ENCODE data around the gene LMO1. TPM values are rescaled to one million over a fixed set of nuclear protein-coding genes. Genes with fewer than 3 reads are reported as not detected.

LMO1 gene
- total and polyA plus RNA-seq, 9 of the 15 experiments (the other 6 are each of a cell fraction or from before 2014, with no cell fraction given): not detected

DNA sequence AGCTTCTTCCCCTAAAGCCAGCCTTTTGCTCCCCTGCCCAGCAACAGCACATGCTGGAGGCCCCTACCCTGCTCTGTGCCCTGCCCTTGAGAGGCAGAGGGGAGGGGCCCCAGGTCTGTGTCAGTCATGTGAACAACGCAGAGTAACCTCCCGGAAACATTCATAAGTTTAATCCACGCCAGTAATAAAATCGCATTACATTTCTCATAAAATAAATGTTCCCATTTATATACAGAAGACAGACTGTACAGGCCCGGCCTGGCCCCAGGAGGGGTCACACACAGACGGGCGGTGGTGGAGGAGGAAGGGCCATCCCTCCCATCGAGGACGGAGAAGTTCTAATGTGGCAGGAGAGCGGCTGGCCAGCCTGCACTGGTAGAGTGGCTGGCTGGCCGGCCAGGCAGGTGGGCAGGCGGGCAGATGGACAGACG lies 39.5 kb downstream of the LMO1 start:
- POLR2A ChIA-PET: interaction anchor here (1.1 kb wide), 2 partner anchors 17 to 28 kb away, joined by 3 to 5 read pairs; no protein-coding TSS in a partner anchor
- ATAC-seq: no peak
- Histone ChIP-seq H3K27ac (ENCODE audit: extremely low read depth, low read depth, low read length) (no peak overlapping the region), H3K4me1 (replicated peaks in 1 of 2; ENCODE audit: control insufficient read depth in 2 of 2, insufficient read depth in 2 of 2, low read length in 2 of 2) (no peaks in the 10 kb centered on the region; a peak in 2 of 5 replicates), H3K9me1 (ENCODE audit: control insufficient read depth, insufficient read depth, low read length) (no peaks in the 10 kb centered on the region), H3K27me3 (ENCODE audit: control insufficient read depth in 2 of 2, insufficient read depth in 2 of 2, low read length in 2 of 2) (peaks cover 8 to 56% of the 10 kb centered on the region in 2 experiments; a peak in 4 of 5 replicates), H3K79me2 (ENCODE audit: control insufficient read depth, insufficient read depth, low read length) (no peaks in the 10 kb centered on the region), H4K20me1 (replicated peaks; ENCODE audit: control insufficient read depth, insufficient read depth, low read length) (0 out of 2 replicates have a peak, but pooled peaks cover 12% of the 10 kb centered on the region), H3K4me3 (no peak overlapping the region), H3K9ac (ENCODE audit: insufficient read depth in 1 of 2, low read depth in 2 of 2, low read length in 2 of 2) (no peak overlapping the region; a peak in 1 of 4 replicates), H3K36me3 (ENCODE audit: control insufficient read depth, insufficient read depth, low read length) (no peaks in the 10 kb centered on the region), H2AFZ (ENCODE audit: low read depth, low read length) (no peak overlapping the region), H3K9me3 (replicated peaks; ENCODE audit: control insufficient read depth, insufficient read depth, low read depth, low read length) (no peaks in the 10 kb centered on the region), H3K4me2 (ENCODE audit: insufficient read depth, low read length) (no peak overlapping the region)
- WGBS (ENCODE audit: insufficient coverage, low coverage, missing lambda C conversion rate): under 1% methylated on average over 11 of the region's 13 CpGs
- in situ Hi-C loops (cut with MboI): loop anchor here (10.0 kb wide), 1 partner anchor 341 kb away; no protein-coding TSS in a partner anchor
- no peak for FAIRE-seq
- BruUV-seq (replicated peaks): no TSS peak
- intact Hi-C loops (cut with micrococcal nuclease): loop anchor here (5.0 kb wide), 1 partner anchor 723 kb away; no protein-coding TSS in a partner anchor
- CTCF ChIA-PET (ENCODE audit: low intra/inter-chr PET ratio): no interaction called here
- DNase-seq (ENCODE audit: extremely low read depth in 1 of 4, low spot score in 3 of 4): no peak
- TF ChIP-seq ZNF175 (CRISPR knock-in tag; IDR thresholded peaks at IDR 0.05; ENCODE audit: low read depth) (no peak), ZNF75A (CRISPR knock-in tag; IDR thresholded peaks at IDR 0.05) (no peak), ETS2 (tag; IDR thresholded peaks at IDR 0.05; ENCODE audit: borderline replicate concordance, poor library complexity, severe bottlenecking) (no peak), PML (IDR thresholded peaks at IDR 0.05; ENCODE audit: low read length) (no peak), SMAD4 (CRISPR knock-in tag; conservative IDR thresholded peaks at IDR 0.05) (no peak), ERF (CRISPR knock-in tag; IDR thresholded peaks at IDR 0.05) (no peak)
- TF ChIP-seq, protein P1, sequence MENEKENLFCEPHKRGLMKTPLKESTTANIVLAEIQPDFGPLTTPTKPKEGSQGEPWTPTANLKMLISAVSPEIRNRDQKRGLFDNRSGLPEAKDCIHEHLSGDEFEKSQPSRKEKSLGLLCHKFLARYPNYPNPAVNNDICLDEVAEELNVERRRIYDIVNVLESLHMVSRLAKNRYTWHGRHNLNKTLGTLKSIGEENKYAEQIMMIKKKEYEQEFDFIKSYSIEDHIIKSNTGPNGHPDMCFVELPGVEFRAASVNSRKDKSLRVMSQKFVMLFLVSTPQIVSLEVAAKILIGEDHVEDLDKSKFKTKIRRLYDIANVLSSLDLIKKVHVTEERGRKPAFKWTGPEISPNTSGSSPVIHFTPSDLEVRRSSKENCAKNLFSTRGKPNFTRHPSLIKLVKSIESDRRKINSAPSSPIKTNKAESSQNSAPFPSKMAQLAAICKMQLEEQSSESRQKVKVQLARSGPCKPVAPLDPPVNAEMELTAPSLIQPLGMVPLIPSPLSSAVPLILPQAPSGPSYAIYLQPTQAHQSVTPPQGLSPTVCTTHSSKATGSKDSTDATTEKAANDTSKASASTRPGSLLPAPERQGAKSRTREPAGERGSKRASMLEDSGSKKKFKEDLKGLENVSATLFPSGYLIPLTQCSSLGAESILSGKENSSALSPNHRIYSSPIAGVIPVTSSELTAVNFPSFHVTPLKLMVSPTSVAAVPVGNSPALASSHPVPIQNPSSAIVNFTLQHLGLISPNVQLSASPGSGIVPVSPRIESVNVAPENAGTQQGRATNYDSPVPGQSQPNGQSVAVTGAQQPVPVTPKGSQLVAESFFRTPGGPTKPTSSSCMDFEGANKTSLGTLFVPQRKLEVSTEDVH (IDR thresholded peaks at IDR 0.05; ENCODE audit: low read depth, partially characterized antibody): no peak
- TF ChIP-seq, protein P2, sequence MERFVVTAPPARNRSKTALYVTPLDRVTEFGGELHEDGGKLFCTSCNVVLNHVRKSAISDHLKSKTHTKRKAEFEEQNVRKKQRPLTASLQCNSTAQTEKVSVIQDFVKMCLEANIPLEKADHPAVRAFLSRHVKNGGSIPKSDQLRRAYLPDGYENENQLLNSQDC (CRISPR knock-in tag; IDR thresholded peaks at IDR 0.05): no peak
- TF ChIP-seq, protein P3, sequence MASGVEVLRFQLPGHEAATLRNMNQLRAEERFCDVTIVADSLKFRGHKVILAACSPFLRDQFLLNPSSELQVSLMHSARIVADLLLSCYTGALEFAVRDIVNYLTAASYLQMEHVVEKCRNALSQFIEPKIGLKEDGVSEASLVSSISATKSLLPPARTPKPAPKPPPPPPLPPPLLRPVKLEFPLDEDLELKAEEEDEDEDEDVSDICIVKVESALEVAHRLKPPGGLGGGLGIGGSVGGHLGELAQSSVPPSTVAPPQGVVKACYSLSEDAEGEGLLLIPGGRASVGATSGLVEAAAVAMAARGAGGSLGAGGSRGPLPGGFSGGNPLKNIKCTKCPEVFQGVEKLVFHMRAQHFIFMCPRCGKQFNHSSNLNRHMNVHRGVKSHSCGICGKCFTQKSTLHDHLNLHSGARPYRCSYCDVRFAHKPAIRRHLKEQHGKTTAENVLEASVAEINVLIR (CRISPR knock-in tag; IDR thresholded peaks at IDR 0.05): no peak
- TF ChIP-seq, protein P4, sequence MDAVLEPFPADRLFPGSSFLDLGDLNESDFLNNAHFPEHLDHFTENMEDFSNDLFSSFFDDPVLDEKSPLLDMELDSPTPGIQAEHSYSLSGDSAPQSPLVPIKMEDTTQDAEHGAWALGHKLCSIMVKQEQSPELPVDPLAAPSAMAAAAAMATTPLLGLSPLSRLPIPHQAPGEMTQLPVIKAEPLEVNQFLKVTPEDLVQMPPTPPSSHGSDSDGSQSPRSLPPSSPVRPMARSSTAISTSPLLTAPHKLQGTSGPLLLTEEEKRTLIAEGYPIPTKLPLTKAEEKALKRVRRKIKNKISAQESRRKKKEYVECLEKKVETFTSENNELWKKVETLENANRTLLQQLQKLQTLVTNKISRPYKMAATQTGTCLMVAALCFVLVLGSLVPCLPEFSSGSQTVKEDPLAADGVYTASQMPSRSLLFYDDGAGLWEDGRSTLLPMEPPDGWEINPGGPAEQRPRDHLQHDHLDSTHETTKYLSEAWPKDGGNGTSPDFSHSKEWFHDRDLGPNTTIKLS (IDR thresholded peaks at IDR 0.05; ENCODE audit: borderline replicate concordance, low read depth): no peak
- TF ChIP-seq, protein P5, sequence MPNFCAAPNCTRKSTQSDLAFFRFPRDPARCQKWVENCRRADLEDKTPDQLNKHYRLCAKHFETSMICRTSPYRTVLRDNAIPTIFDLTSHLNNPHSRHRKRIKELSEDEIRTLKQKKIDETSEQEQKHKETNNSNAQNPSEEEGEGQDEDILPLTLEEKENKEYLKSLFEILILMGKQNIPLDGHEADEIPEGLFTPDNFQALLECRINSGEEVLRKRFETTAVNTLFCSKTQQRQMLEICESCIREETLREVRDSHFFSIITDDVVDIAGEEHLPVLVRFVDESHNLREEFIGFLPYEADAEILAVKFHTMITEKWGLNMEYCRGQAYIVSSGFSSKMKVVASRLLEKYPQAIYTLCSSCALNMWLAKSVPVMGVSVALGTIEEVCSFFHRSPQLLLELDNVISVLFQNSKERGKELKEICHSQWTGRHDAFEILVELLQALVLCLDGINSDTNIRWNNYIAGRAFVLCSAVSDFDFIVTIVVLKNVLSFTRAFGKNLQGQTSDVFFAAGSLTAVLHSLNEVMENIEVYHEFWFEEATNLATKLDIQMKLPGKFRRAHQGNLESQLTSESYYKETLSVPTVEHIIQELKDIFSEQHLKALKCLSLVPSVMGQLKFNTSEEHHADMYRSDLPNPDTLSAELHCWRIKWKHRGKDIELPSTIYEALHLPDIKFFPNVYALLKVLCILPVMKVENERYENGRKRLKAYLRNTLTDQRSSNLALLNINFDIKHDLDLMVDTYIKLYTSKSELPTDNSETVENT (CRISPR knock-in tag; IDR thresholded peaks at IDR 0.05): no peak
- TF ChIP-seq, protein P6, sequence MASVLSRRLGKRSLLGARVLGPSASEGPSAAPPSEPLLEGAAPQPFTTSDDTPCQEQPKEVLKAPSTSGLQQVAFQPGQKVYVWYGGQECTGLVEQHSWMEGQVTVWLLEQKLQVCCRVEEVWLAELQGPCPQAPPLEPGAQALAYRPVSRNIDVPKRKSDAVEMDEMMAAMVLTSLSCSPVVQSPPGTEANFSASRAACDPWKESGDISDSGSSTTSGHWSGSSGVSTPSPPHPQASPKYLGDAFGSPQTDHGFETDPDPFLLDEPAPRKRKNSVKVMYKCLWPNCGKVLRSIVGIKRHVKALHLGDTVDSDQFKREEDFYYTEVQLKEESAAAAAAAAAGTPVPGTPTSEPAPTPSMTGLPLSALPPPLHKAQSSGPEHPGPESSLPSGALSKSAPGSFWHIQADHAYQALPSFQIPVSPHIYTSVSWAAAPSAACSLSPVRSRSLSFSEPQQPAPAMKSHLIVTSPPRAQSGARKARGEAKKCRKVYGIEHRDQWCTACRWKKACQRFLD (CRISPR knock-in tag; IDR thresholded peaks at IDR 0.05): no peak
